NCI-H526 treated with DMSO at 0.1 percent for 48 hours (cell line): ENCODE measurements around the gene SMIM33.
"Not testable (repeated sequence)": the region's sequence is repeated elsewhere in the genome, so short reads cannot be mapped to it uniquely, and the experiment has no call there.

Source experiments
- DNase-seq: peaks from one replicate; lab custom pipeline; 2025; lab: John Stamatoyannopoulos, UW

The SMIM33 gene

DNA sequence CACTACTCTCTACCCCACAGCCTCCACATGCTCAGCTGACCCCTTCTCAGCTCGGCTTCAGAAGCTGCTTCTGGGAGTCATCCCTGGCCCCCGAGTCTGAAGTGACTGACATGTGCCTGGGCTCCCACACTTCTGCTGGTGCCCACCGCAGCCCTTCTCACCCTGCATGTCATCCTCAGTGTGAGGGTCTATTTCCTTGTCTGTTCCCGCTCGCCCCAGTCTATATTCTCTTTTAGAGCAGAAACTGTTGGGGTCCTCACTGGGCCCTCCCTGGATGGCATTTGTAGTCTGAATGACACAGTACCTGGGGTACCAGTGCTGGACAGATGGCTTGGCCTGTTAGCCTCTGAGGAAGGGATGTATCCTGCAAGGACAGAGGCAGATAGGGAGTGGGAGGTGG, 13.6 kb upstream of the SMIM33 start:
- no peak for DNase-seq

DNA sequence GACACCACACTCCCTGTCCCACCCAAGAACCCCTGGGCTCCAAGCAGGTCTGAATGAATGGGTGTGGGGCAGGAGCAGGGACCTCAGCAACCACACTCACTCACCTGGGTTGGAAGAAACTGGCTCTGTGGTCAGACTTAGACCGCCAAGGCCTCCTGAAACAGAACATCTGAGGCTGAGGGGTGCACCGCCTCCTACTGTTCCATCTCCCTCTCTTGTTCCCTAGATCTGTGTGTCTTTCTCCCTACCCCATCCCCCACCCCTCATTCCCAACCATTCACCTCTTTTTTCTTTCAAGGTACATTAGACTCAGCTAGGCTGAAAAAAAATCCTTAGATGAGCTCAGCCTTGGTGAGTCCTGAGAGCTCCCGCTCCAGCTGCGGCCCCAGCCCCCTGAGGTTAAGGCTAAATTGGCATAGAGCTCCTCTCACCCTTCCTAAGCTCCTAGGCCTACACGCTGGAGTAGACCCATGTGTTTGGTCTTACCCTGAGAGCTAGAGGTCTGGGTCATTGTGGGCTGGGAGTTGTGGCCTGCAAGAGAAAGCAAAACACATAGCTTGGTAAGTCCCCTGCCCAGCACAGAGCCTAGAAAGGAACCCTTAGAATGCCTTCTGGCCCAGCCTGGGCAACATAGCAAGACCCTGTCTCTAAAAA, 13.0 kb upstream of the SMIM33 start:
- no peak for DNase-seq

DNA sequence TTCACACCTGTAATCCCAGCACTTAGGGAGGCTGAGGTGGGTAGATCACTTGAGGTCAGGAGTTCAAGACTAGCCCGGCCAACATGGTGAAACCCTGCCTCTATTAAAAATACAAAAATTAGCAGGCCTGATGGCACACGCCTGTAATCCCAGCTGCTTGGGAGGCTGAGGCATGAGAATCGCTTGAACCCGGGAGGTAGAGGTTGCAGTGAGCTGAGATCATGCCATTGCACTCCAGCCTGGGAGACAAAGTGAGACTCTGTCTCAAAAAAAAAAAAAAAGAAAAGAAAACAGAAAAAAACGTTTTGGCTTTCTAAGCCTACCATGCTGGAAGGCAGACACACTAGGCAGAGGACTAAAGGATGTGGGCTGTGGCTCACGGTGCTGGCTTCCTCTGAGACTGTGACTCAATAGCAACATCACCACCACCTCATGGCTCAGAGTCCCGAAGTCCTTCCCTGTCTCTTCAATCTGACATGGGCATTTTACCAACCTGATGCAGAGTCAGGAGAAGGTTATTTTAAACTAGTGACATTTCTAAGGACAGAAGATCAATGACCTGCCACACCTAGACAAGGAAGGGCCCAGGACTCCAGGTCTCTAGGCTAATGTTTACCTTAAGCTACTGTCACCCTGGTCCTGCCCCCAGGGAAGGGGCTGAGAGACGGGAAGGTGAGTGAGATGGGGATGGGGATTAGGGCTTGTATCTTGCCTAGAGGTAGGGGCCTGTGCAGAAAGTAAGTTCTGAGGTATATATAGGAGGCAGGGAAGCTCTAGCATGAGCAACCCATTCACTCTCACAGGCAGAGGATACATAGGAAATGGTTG, 12.0 kb upstream of the SMIM33 start:
- DNase-seq: no peak

DNA sequence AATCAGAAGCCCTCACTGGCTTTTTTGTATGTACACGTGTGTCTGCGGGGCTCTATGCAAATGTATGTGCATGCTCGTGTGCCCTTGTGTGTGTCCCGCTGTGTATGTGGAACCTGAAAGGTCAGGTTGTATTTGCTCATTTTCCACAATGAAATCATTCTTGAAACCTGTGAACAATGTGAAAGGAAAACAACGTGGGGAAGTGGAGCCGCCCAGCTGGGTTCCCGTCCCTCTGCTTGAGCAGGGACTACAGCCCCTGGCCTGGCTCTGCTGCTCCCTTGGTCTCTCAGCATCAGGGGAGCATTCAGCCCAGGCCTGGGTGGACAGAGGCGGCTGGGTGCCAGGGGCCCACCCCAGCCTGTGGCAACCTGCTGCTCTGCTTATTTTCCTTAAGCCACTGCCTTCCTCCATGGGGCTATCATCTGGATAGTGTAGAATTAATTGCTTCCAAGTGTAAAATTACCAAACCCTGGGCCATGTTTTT, 11.3 kb upstream of the SMIM33 start:
- DNase-seq: no peak

DNA sequence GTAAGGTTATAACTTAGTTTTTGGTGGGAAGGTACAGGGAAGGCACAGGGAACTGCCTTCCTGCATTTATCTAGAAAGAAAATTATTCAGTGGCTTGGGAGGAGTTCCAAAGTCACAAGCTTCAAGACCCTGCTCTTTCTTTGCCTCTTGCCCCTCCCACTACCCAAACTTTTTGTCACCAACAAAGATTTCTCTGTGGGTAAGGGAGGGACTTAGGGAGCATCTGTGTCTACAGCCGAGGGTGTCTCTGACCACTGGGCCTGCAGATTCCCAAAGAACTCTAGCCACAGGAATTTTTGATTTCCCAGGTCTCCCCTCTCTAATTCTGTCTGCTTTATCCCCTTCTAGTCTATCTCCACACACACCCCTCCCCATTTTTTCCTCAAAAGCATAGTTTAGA, 10.3 kb upstream of the SMIM33 start:
- DNase-seq: no peak

DNA sequence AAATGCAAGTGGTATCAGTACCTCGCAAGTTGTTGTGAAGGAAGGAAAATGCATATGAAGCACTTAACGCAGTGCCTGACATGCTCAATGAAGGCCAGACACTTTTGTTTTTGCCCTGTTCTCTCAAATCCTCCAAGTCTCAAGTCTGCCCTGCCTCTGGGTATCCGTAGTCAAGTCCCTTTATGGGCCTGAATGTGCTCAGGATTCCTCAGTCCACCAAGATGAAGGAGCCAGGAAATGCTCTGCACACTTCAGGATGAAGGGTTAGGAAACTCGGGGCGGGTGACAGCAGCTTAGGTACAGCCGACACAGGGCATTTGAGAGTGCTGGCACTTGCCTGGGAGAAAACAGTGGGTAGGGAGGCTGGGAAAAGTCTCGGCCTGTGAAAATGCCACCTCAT, 9.6 kb upstream of the SMIM33 start:
- DNase-seq: no peak

DNA sequence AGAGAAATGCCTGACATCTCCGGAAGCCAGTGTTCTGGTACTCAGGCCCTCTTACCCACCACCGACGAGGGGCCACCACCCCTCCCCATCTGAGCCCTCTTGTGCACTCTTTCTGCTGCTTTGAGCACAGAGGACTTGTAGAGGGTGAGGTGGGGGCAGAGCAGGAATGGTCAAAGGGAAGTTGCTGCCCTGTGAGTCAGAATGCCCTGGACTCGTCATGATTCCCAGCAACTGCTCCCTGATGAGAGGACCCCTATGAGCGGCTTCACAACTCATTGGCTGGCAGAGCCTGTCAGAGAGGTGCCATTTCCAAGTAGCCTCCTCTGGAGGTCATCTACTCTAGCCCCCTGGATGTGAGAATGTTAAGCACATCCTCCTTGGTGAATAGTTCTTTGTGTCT, 9.1 kb upstream of the SMIM33 start:
- DNase-seq: no peak

DNA sequence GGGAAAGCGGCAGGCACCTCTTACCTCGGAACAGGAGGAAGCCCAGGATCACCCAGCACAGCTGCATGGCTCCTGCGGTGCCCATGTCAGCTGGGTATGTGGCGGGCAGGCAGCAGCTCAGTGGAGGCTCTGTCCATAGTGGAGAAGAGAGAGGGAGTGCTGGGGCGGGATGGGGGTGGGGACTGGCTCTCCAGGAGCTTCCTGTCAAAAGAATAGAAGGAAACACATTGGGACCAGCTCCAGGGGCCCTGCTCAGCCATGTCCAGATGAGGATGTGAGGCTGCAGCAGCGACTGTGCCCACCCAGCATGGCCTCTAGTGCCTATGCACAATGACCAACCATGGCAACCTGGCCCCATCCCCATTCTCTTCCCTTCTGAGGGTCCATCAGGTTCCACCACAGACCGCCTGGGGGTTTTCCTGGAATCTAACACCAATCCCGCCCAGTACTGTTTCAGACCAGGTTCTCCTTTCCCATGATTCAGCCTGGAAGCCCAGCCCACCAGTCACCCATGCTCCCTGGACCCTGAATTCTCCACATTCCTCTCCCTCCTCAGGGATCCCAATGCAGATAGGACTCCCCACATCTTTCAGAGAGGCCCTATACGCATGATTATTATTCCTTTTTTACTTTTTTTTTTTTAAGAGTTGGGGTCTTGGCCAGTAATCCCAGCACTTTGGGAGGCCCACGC, 8.1 kb upstream of the SMIM33 start, which contains the start of gene ECSCR:
ECSCR (minus strand) TSS at position 158 of the 691 bp plus-strand sequence; CDS start at position 85, 73 bp downstream.
- no peak for DNase-seq

DNA sequence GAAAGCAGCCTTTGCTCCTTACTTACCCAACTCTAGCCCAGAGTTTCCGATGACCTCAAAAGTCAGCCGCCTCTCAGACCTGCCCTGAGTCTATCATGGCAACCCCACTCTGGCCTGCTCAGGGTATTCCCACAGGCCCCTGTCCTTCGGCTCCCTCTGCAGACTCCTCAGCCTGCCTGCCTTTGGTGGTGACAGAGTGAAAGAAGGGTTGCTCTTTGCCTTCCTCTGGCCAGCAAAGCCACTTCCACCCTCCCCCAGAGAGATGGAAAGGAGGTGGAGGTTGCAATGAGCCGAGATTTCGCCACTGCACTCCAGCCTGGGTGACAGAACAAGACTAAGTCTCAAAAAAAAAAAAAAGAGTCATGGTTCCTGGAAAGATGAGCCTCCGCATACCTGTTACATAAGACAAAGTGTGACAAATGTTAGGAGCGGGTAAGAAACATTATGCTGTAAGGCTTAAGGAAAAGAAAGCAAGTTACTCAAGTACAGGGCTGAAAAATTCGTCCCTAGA, 2.3 kb upstream of the SMIM33 start:
- no peak for DNase-seq

DNA sequence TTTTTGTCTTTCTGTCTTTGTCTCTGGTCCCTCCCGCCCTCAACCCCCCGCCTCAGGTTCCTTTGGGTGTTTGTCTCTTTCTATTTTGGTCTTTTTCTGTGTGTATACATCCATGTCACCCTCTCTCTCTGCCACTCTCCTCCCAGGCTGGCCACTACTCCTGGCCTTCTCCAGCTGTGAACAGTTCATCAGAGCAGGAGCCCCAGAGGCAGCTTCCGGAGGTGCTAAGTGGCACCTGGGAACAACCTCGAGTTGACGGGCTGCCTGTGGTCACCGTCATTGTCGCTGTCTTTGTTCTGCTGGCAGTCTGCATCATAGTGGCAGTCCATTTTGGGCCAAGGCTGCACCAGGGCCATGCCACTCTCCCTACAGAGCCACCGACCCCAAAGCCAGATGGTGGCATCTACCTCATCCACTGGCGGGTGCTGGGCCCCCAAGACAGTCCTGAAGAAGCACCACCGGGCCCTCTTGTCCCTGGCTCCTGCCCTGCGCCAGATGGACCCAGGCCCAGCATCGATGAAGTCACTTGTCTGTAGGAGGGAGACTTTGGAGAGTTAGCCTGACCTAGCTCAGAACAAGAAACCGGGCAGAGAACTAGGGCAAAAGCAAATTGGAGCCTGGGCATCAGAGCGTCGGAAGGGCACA, 1.7 kb downstream of the SMIM33 start:
- no peak for DNase-seq

DNA sequence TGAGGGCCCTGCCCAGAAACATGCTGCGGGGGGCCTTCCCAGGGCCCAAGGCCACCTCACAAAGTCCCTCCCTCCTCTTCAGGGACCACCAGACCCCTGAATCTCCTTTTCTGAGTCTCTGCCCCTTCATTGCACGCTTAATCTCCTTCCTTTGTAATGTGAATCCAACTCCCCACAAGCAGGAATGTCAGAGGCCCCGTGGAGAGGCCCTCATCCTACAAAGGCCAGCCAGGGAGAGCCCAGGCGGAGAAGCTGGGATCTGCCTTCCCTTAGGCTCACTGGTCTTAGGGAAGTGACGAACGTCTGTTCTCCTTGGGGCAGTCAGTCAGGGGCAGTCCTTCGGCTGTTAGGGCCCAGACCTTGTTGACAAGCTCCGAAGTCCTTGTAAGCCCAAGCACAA, 2.3 kb downstream of the SMIM33 start:
- no peak for DNase-seq

DNA sequence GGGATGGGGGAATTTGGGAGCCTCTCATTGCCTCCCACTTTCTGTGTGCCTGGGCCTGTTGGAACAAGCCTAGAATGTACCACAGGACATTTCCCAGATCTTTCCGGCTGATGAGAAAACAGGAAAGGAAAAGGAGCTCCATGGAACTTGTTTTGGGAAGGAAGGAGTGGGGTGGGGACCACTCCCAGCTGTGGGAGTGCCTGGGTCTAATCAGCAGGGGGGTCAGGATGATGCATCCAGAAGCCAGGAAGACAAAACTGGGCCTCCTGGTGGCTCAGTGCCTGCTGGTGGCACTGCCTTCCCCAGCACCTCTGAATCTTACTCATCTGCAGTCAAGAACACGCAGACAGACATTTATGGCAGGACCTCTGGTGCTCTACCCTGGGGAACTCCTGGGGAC, 2.8 kb downstream of the SMIM33 start:
- DNase-seq: no peak

DNA sequence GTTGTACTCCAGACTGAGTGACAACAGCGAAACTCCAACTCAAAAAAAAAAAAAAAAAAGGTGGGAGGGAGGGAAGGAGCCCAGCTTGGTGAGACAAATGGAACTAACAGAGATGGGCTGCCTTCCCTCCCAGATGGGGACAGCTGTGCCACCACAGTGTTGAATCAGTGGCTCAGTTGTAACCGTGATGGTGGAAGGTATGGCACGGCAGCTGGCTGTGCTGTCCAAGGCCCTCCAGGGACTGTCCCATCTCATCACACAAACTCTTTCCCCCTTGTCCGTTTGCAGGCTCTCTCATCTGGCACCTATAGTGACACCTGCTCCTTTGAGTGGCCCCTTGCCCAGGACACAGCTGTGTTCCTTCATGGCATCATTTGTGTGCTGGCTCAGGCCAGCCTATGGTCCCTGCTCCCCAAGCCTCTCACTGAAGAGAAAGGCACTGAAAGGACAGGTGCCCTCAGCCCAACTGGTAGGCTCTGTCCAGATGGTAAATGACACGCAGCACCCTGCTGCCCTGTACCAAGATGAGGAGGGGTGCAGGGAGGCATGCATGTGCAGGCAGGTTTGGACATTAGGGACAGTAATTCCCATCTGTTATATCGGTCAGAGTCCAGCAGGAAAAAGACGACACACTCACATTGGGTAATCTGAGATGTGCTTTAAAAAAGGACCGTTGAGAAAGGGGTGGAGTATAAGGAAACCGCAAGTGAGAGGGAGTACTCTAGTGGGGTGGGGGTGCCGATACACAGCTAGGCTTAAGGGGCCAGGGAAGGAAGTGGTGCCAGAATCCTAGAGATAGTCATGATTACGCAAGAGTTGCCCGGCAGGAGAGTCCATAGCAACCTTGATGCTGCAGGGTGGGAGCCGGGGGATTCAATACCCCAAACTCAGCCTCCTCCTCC, 4.3 kb downstream of the SMIM33 start:
- DNase-seq: no peak

DNA sequence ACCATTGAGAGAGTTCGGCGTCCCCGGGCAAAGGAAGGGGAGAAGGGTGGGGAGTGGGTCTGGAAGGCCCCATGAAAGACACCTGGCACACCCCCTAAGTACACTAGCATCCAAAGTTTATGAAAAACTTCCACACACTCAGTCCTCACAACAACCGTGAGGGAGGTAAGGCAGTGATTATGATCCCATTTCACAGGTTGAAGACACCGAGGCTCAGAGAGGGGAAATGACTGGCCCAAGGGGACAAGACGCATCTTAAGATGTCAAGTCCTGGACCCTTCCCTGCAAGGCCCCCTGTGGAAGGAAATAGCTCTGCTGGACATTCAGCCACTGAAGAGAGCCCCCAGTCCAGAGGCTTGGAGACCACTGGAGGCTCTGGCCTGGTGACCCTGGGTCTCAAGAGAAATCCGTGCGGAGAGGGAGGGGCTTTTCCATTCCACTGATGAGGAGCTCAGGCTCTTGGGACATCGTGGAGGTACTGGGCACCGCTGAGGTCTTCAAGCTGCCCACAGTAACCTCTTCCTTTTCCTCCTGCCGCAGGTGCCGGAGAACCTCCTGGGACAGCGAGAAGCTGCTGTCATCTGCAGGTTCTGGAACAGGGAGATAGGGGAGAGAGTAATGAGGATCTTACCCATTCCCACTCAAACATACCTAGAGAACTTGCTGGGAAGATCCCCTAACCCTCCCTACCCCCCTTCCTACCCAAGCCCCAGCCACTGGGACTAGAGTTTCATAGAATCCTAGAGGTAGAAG, 5.2 kb downstream of the SMIM33 start:
- DNase-seq: no peak

DNA sequence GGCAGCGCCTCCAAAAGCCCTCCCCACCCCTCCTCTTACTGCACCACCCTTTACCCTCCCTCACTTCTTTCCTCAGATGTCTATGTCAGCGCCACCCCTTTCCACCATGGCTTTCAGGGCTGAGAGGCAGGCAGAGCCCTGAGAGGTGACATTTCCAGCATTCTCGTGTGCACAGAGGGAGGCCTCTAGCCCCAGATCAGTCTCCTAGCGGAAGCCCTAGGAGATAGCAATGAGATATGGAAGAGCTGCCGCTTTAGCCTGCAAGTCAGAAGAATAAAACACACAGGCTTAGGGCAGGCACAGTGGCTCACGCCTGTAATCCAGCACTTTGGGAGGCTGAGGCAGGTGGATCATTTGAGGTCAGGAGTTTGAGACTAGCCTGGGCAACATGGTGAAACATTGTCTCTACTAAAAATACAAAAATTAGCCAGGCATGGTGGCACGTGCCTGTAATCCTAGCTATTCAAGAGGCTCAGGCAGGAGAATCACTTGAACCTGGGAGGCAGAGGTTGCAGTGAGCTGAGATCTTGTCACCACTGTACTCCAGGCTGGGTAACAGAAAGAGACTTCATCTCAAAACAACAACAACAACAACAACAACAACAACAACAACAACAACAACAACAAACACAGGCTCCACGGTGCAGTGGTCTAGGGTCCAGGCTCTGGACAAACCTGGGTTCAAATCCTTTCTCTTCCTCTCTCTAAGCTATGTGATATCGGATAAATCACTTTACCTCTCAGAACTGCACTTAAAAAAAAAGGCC, 8.0 kb downstream of the SMIM33 start:
- not testable (repeated sequence) for DNase-seq

DNA sequence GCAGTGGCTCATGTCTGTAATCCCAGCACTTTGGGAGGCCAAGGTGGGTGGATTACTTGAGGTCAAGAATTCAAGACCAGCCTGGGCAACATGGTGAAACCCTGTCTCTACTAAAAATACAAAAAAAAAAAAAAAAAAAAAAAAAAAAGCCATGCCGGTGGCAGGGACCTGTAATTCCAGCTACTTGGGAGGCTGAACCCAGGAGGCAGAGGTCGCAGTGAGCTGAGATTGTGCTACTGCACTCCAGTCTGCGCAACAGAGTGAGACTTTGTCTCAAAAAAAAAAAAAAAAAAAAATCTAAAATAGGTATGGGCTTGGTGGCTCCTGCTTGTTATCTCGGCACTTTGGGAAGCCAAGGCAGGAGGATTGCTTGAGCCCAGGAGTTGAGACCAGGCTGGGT, 8.9 kb downstream of the SMIM33 start:
- DNase-seq: not testable (repeated sequence)

DNA sequence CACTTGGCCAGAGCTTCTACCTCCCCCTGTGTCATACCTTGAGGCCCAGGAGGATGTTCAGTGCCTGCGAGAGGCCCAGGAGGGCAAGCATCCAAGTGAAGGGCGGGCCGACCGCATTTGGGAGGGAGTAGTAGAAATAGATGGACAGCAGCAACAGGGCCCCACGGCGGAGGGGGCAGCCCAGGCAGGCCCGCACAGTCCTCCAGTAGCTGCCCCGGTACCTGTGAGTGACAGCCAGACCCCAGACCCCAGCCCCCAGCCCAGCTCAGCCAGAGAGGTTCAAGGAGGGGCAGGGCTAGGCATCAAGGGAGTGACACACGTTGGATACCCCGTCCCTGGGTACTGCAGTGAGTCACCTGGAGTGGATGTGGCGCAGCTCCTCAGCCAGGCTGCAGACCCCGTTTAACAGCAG, 10.3 kb downstream of the SMIM33 start:
- DNase-seq: no peak

DNA sequence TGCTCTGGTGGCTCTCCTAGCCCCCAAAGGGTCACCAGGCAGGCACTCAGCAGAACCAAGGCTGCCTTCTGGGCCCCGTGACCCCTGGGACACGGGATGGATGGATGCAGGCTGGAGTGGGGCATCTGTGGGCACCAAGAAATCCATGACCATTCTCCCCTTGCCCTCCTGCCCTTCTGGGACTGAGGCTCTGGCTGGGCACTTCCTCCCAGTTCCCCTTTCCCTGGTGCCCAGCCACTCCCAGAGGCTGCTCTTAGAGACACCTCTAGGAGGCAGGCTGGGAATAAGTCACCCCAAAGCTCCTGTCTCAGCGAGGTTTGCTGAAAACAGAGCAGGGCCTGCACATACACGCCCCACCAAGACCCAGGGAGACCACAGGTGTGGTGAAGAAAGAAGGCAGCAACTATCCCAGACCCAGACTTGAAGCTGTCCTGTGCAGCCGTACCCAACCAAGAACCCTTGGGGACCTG, 10.8 kb downstream of the SMIM33 start:
- no peak for DNase-seq
